22Rv1 (cell line): ENCODE results near the gene KRT5.

Source experiments
- H3K27ac ChIP-seq: fragments of 450-650 bp; 2 replicates; pipeline ENCODE4 v1.5.1; 2017
- CTCF ChIP-seq: fragments of 450-650 bp; IDR thresholded peaks from 2 replicates; pipeline ENCODE4 v1.5.1; 2017; ENCODE audit warnings: mild to moderate bottlenecking
- ZFX ChIP-seq: fragments of 450-650 bp; IDR thresholded peaks from 2 replicates; pipeline ENCODE4 v1.6.1; 2017; ENCODE audit warnings: antibody characterized with exemption, borderline replicate concordance

The KRT5 gene

GRCh38 chr12:52534482-52534881, 14.3 kb upstream of the KRT5 start:
- TF ChIP-seq CTCF (peak; percentile 66), ZFX (no peak)

GRCh38 chr12:52533686-52534470, 13.7 kb upstream of the KRT5 start:
- TF ChIP-seq CTCF (no peak), ZFX (no peak)
- H3K27ac ChIP-seq: no peak overlapping the region

More at GRCh38 chr12:52534482-52534881, 14.3 kb upstream of the KRT5 start:
- no peak overlapping the region for H3K27ac ChIP-seq

- no peak for TF ChIP-seq CTCF
- no peak for TF ChIP-seq ZFX
- H3K27ac ChIP-seq: no peak overlapping the region
These were observed 12.4 kb upstream of the KRT5 start for GRCh38 chr12:52532636-52533035.

GRCh38 chr12:52531566-52532300, 11.5 kb upstream of the KRT5 start:
- TF ChIP-seq ZFX (no peak), CTCF (no peak)
- no peak overlapping the region for H3K27ac ChIP-seq

GRCh38 chr12:52530905-52531304, 10.7 kb upstream of the KRT5 start:
- TF ChIP-seq CTCF (no peak), ZFX (no peak)
- H3K27ac ChIP-seq: no peak overlapping the region

GRCh38 chr12:52530366-52530765, 10.2 kb upstream of the KRT5 start:
- TF ChIP-seq CTCF: no peak
- no peak overlapping the region for H3K27ac ChIP-seq

GRCh38 chr12:52529846-52530245, 9.7 kb upstream of the KRT5 start:
- TF ChIP-seq CTCF: no peak
- H3K27ac ChIP-seq: no peak overlapping the region
